ENCODE data around the gene ASCL1.

DNA sequence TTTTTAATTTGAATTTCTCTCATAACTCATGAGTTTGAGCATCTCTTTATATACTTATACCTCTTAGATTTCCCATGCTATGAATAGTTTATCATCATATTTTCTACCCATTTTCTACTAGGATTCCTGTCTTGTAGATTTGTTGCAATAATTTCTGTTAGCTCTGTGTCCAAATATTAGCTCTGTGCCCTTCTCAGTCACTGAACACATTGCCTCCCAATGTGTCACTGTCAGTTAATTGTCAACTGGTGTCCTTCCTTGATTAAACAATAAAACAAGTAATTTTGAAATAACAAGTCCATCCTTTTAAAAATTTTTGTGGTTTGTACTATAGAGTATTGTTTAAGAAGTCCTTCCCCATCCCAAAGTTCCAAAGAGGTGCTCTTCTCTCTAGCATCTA lies 36.2 kb upstream of the ASCL1 start:
- TF ChIP-seq, protein P1, sequence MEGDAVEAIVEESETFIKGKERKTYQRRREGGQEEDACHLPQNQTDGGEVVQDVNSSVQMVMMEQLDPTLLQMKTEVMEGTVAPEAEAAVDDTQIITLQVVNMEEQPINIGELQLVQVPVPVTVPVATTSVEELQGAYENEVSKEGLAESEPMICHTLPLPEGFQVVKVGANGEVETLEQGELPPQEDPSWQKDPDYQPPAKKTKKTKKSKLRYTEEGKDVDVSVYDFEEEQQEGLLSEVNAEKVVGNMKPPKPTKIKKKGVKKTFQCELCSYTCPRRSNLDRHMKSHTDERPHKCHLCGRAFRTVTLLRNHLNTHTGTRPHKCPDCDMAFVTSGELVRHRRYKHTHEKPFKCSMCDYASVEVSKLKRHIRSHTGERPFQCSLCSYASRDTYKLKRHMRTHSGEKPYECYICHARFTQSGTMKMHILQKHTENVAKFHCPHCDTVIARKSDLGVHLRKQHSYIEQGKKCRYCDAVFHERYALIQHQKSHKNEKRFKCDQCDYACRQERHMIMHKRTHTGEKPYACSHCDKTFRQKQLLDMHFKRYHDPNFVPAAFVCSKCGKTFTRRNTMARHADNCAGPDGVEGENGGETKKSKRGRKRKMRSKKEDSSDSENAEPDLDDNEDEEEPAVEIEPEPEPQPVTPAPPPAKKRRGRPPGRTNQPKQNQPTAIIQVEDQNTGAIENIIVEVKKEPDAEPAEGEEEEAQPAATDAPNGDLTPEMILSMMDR (conservative IDR thresholded peaks at IDR 0.05 in 1 of 2, IDR thresholded peaks at IDR 0.05 in 1 of 2; ENCODE audit: low read depth in 1 of 2, low read length in 2 of 2) = no peak
- TF ChIP-seq EZH2 (IDR thresholded peaks at IDR 0.05; ENCODE audit: low read length, missing control alignments) = no peak

All from fibroblast of lung (primary cell).